Measurements from ENCODE around the gene ELK3.

Gene ELK3

GRCh38 chr12:96190413-96191108, 3.6 kb upstream of the ELK3 start:
- DNase-seq = no peak

DNA sequence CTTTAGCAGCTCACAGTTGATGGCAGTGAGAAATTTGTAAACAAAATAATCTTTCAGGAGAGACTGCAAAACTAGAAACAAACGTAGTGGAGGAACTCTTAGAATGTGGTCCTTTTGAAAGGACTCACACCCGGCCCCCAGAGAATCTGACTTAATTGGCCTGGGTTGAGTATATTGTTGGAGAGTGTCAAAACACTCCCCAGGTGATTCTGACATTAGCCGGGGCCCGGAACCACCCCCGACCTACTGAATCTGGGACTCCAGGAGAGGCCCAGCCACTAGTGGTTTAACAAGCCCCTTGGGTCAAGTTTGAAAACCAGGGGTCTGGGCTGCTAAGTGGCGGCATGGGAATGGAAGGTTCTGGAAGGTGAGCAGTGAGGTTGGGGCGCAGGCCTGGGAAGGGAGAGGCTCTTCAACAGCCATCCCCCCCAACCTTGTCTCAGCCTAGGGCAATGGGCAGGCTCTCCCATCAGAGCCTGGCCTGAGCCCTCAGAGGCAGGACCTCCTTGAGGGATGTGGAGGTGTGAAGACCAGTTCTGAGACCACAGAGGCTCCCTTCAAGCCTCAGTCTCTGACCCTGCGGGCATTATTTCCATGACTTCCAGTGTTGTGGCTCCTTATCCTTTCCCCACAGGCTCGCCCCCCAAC, 1.1 kb upstream of the ELK3 start:
- DNase-seq = peak; percentile 9

GRCh38 chr12:96194576-96194889, 358 bp downstream of the ELK3 start:
- no peak for DNase-seq

GRCh38 chr12:96194971-96195844, 1.0 kb downstream of the ELK3 start:
- peak; percentile 81 for DNase-seq

GRCh38 chr12:96195845-96196451, 1.8 kb downstream of the ELK3 start:
- peak; percentile 71 for DNase-seq

DNA sequence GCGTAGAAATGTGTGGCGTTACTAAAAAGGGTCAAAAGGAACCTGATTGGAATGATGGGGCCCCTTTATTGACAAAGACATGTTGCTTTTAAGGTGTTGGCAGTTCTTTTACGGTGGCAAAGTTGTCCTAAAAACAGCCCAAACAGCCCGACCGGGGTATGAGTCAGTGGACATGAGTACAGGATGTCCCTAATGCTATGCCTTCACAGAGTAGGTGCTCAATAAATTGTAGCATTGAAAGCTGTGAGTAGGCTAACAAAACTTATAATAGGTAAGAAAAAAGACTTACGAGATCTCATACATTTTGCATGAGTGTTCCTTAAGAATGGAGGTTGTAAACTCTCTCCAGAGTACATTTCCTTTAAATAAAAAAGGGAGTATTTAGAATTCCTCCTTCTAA, 2.6 kb downstream of the ELK3 start:
- peak; percentile 61 for DNase-seq

GRCh38 chr12:96197503-96198272, 3.5 kb downstream of the ELK3 start:
- DNase-seq = no peak

- DNase-seq = no peak
Observed at GRCh38 chr12:96198965-96199364, 4.8 kb downstream of the ELK3 start.

DNA sequence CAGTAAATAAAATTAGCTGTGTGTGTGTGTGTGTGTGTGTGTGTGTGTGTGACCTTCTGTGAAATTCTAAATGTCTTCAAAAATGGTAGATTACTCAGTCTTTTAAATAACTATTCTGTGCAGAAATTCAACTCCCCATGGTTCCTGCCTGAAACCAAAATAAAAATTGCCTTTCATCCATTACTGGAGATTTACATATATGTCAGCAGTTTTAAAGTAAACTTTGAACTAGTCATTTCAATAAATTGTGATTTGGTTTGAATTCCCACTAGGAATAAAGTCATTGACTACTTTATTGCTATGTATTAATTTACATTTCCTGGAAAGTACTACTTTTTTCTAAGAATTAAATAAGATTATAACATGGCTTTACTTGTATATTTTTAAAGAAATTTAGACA, 5.3 kb downstream of the ELK3 start:
- DNase-seq = no peak

DNA sequence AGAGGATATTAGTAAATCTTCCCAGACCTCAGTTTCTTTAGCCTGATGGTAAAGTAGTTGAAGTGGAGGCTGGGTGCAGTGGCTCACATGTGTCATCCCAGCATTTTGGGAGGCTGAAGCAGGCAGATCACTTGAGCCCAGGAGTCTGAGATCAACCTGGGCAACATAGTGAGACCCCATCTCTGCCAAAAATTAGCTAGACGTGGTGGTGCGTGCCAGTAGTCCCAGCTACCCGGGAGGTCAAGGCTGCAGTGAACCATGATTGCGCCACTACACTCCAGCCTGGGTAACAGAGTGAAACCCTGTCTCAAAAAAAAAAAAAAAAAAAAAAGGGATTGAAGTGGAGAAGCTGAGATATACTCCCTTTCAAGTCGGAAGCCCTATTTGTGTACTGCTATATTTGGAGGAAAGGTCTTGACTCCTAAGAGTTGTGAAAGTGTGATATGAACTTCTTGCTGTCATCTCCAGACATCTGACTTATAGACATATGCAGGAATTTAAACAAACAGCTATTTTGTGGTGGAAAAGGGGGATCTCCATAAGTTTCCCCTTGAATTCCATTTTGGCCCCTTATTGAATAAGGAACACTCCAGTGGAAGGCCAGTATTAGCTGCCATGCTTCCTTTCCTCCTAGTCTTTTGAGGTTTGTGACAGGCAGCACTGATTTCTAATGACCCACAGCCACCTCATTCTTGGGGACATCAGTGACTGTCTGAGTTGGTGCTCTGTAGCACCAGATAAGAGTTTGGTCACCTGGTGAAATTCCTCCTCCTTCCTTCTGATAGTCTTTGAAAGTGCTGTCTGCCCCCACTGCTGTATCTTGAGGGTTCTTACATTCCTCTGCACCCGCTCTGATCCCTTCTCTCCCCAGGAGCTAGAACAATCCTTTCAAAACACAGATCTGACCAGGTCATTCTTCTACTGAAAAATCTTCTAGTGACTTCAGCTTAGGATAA, 7.4 kb downstream of the ELK3 start:
- DNase-seq = no peak

DNA sequence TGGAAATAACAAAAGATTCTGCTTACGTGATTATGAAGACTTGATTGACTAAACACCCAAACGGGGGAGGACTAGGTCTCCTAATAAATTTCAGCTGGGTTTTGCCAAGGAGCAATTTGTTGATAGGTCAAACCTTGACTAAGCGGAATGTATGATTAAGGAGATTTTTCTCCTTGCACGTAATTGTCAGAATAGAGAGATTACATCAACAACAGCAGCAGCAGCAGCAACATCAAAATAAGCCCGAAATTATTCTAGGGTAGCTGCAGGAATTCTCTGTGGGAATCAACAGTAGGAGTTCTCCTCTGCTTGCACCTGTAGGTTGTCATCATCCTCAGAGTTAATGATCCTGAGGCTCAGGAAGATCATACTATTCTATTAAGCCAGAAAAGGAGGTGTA, 10.2 kb downstream of the ELK3 start:
- DNase-seq = no peak

DNA sequence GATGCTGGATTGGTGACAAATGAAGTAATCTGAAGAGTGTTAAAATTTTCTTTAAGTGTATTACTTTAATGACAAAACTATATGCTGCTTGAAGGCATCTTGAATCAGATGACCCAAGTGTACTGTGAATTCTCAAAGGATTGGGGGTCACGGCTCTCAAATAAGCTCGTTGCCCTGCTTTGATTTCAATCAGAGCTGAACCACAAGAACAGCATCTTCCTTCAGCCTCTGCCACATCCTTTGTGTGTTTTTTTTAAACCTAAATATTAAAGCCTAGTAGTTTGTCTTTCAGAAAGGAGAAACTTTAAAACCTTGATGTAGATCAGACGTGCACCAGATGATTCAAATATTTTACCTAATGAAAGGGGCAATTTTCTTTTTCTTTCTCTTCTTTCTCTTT, 11.7 kb downstream of the ELK3 start:
- DNase-seq = peak; percentile 39

DNA sequence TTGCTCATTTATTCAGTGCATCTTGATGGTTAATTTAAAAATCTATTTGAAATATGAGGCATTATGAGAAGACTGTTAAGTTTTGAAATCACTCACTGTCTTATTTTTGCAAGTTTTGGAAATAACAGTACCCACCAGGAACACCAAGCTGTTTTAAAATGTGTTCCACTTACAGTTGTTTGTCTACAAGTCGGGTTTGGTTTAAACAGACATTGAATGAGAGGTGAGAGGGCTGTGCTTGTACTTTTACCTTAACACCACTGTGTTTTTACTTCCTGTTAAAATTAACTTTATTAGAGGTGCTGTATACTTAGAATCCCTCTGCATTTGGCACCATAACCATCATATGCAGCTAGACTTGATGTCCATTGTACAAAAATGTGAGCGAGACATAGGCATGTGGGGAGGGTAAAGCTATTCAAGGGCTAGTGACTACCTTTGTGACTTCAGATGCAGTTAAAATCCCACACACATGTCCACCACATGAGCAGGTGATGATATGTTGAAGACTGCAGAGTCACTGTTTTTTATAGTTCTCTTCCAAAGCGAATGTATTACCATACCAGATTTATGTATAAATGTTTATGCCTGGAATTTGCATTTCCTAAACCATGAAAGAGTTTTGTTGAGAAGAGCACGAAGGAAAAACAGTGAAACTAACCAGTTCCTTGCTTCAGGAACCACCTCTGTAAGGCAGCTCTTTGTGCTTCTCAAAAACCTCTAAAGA, 12.9 kb downstream of the ELK3 start:
- DNase-seq = no peak

DNA sequence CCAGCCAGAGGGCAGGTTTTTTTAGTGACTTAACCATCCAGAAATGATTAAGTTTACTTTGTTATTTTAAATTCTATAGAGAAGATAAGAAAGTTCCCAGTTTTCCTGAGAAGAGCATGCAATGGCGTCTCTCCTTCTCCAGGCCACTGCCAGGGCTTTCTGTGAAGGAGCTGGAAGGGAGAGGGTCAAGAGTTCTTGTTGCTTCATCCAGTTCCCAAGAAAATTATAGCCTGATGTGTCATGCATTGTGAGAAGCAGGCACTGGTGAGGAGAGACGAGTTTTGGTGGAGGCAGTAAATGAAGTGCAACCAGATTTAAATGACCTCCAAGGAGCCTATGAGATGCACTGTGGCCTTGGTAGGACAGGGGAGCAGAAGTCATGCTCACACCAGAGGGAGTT, 14.2 kb downstream of the ELK3 start:
- no peak for DNase-seq

GRCh38 chr12:96208801-96209549, 14.8 kb downstream of the ELK3 start:
- peak; percentile 25 for DNase-seq

- DNase-seq = peak; percentile 77
Observed at GRCh38 chr12:96210376-96211055, 16.3 kb downstream of the ELK3 start.

DNA sequence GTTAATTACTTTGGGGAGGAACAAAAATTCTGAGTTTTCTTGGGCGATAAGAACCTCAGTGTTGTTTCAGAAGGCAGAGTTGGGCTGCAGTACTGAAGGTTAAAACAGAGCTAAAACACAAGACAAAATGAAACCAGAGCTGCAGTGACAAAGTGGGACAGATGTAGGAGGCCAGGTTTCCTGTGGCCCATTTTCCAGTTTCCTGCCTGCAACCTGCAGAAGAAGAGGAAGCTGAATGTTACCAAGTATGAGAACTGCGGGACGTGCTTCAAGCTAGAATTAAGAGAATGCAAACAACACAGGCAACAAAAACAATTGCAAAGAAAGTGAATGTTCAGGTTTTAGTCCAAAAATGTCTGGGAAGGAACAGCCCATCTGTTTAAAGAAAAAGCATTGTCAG, 17.8 kb downstream of the ELK3 start:
- DNase-seq = peak; percentile 38

DNA sequence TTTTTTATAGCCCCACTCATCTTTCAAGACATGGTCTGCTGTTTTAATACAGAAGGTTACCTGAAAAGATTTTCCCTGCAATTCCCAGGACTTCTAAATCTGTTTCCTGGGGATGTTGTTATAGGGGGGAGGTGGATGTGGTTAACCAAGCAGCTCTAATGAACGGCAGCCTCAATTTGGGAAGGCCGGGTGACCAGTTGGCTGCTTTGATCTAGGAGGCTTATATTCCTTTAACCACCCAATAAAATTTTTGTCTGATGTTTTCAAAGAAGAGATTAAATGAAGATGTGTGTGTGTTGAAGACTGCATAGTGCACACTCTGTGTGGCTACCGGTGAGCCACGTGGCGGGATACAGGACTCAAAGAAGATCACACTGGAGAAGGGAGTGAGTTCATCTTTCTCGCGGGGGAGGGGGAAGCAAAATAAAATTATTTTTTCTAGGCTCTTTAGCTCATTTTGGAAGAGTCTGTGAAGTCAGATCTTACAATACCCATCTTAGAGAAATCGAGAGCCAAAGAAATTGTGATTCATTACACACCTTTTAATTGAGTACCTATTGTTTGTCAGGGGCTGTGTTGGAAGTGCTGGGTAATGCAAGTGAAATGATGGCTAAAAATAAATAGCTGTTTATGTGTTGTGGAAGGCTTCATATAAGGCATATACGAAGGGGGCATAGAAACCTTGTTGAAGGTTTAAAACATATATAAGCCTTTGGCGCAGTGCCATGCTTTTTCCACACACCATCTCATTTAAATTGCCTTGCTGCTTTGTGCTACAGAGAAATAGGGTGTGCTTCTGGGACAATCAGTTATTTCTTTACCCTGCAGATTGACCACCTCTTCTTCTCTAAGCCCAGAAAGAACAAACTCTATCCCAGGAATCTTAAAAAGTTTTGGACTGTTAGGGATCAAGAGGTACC, 18.5 kb downstream of the ELK3 start:
- peak; percentile 29 for DNase-seq

All from CD4-positive, alpha-beta T cell treated with Interleukin-6 for 4 hours (primary cell).